GM21447 (cell line): ENCODE data around the gene RABEPK.
"Not testable (repeated sequence)": the region's sequence is repeated elsewhere in the genome, so short reads cannot be mapped to it uniquely, and the experiment has no call there.

Experiments
- ATAC-seq: cut with Tn5 transposase; IDR thresholded peaks from one replicate; pipeline ENCODE4 v1.9.1; 2021; ENCODE audit not compliant: unreplicated experiment

The RABEPK gene

GRCh38 chr9:125243792-125244260 lies 43.5 kb downstream of the RABEPK start:
- no peak for ATAC-seq

- no peak for ATAC-seq
These were observed 45.9 kb downstream of the RABEPK start for GRCh38 chr9:125246261-125246667.

- ATAC-seq = no peak
These were observed 53.9 kb downstream of the RABEPK start for GRCh38 chr9:125254231-125254630.

GRCh38 chr9:125255781-125256391 lies 55.5 kb downstream of the RABEPK start:
- no peak for ATAC-seq

- ATAC-seq = no peak
These were observed 57.9 kb downstream of the RABEPK start for GRCh38 chr9:125258160-125258785.

GRCh38 chr9:125258832-125259534 lies 58.6 kb downstream of the RABEPK start:
- ATAC-seq = no peak

- no peak for ATAC-seq
These were observed 60.2 kb downstream of the RABEPK start for GRCh38 chr9:125260561-125260960.

- ATAC-seq = peak; percentile 89
These were observed 61.4 kb downstream of the RABEPK start, which contains the start of gene GAPVD1 for GRCh38 chr9:125261501-125262293. Gene GAPVD1, plus strand, starts transcription at chr9:125261826. Its CDS starts 37,096 bp downstream, at chr9:125298922.

- ATAC-seq = no peak
These were observed 62.1 kb downstream of the RABEPK start for GRCh38 chr9:125262294-125262991.

GRCh38 chr9:125264068-125264467 lies 63.7 kb downstream of the RABEPK start:
- ATAC-seq = not testable (repeated sequence)

GRCh38 chr9:125268394-125269013 lies 68.2 kb downstream of the RABEPK start:
- no peak for ATAC-seq

GRCh38 chr9:125269014-125269397 lies 68.7 kb downstream of the RABEPK start:
- no peak for ATAC-seq

GRCh38 chr9:125271081-125271480 lies 70.7 kb downstream of the RABEPK start:
- no peak for ATAC-seq

- no peak for ATAC-seq
These were observed 72.4 kb downstream of the RABEPK start for GRCh38 chr9:125272697-125273096.

- ATAC-seq = no peak
These were observed 76.4 kb downstream of the RABEPK start for GRCh38 chr9:125276771-125277170.

GRCh38 chr9:125277411-125277810 lies 77.1 kb downstream of the RABEPK start:
- no peak for ATAC-seq

- ATAC-seq = no peak
These were observed 80.6 kb downstream of the RABEPK start for GRCh38 chr9:125280945-125281344.
